GM03348 (cell line): ENCODE results near the gene UXS1.
"Not testable (repeated sequence)": the region's sequence is repeated elsewhere in the genome, so short reads cannot be mapped to it uniquely, and the experiment has no call there.

Experiments used
- DNase-seq: peaks from one replicate; pipeline ENCODE4 v3.0.0; 2012; ENCODE audit warnings: low spot score

UXS1 gene

DNA sequence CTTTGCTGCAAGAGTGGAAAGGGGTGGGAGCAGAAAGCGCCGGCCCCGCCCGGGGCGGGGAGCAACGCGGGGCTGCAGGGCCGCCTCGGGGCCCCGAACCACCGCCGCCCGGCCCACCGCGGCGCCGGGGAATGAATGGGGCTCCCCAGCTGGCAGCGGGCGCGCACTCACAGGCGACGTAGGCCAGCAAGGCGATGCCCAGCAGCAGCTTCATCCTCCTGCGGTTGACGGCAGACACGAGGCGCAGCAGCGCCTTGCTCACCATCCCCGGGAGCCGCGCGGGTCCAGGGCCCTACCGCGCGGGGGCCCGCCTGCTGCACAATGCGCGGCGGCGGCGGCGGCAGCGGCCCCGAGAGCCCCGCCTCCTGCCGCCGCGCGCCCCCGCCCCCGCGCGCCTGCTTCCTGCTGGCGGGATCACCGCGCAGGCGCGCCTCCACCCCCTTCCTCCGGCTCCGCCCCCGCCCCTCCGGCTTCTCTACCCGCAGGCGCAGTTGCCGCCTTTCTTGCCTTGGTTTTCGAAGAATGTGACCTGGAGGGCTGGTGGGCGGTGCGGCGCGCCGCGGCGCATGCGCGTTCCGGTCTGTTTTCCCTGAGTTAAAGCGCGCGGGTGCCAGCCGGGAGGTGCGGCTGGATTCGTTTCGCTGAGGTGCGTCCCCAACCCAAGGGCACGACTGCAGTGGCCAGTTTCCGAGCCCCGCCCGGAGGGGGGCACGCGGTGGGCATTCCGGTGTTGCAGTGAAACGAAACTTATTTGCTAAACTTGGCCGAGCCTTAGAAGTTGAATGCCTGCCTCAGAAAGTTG lies at the start of gene UXS1:
Gene UXS1 (minus strand): TSS at position 325 of the 802 bp plus-strand sequence. CDS start 60 bp downstream, at position 265.
- DNase-seq: peak; percentile 100

DNA sequence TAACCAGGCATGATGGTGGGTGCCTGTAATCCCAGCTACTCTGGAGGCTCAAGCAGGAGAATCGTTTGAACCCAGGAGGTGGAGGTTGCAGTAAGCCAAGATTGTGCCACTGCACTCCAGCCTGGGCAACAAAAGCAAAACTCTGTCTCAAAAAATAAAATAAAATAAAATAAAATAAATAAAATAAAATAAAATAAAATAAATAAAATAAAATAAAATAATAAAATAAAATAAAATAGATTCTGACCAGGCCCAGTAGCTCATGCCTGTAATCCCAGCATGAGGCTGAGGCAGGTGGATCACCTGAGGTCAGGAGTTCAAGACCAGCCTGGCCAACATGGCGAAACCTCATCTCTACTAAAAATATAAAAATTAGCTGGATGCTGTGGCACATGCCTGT lies 45.4 kb upstream of the UXS1 start:
- not testable (repeated sequence) for DNase-seq

DNA sequence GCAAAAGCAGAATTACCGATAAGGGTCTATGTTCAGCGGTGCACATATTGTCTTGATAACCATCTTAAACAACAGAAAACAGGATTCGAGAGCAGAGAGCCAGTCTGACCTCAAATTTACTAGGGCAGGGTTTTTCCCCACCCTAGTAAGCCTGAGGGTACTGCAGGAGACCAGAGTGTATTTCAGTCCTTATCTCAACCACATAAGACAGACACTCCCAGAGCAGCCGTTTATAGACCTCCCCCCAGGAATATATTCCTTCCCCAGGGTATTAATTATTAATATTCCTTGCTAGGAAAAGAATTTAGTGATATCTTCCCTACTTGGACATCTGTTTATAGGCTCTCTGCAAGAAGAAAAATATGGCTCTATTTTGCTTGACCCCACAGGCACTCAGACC lies 41.3 kb upstream of the UXS1 start:
- not testable (repeated sequence) for DNase-seq

DNA sequence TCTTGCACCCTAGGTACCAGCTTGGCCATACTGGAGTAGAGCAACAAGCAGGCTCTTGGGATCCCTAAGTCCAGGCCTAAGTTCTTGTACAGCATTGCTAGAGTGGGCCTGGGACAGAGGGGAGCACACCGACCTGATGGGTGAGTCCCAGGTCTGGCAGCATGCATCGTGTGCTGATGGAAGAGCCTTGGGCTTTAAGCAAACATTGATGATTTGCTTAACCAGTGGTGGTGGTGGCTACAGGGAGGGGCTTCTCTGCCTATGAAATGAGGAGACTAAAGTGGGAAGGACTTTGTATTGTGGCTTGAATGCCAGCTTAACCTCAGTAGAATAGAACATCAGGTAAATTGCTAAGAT lies 39.2 kb upstream of the UXS1 start:
- no peak for DNase-seq

DNA sequence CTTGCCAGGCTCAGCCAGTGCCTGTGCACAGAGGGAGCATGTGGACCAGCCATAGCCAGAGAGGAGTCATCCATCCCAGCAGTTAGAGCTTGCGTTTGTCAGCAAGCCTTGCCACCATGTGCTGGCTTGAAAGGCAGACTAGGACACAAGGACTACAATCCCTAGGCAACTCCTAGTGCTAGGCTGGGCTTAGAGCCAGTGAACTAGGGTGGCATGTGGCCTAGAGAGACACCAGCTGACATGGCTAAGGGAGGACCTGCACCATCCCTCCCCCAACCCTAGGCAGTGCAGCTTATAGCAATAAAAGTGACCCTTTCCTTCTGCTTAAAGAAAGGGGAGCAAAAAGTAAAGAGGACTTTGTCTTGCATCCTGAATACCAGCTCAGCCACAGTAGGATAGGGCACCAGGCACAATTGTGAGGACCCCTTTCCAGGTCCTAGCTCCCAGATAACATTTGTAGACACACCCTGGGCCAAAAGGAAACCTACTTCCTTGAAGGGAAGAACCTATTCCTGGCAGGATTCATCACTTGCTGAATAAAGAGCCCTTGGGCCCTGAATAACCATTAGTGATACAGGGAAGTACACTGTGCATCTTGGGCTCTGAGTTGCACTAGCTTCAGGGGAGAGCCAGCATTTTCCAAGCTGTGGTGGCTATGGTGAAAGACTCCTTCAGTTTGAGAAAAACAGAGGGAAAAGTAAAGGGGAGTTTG lies 38.7 kb upstream of the UXS1 start:
- DNase-seq: no peak

DNA sequence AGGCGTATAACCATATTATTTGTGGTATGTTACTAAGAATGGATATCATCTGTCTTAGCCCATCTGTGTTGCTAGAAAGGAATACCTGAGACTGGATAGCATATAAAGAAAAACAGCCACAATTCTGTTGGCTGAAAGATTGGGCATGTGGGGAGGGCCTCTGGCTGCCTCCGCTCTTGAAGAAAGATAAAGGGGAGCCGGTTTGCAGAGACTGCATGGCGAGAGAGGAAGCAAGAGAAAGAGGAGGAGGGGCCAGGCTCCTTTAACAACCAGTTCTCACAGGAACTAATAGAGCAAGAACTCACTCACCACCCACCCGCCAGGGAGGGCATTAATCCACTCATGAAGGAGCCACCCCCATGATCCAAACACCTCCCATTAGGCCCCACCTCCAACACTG lies 29.2 kb upstream of the UXS1 start:
- DNase-seq: no peak

DNA sequence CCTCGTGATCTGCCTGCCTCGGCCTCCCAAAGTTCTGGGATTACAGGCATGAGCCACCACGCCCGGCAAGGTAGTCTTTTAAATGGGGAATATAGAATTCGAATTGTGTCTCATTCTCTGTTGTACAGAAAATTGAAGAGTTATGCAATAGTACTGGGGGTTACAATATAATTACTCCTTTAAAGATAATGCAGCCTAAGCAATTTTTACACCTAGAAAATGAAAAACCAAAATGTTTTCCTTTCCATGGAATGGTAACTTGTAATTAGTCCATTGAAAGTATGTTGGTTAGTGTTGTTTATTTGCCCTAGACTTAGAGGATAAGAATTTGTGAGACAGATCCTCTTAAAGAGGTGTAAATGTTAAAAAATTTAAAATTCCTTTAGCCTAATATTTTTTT lies 28.0 kb upstream of the UXS1 start:
- DNase-seq: not testable (repeated sequence)

DNA sequence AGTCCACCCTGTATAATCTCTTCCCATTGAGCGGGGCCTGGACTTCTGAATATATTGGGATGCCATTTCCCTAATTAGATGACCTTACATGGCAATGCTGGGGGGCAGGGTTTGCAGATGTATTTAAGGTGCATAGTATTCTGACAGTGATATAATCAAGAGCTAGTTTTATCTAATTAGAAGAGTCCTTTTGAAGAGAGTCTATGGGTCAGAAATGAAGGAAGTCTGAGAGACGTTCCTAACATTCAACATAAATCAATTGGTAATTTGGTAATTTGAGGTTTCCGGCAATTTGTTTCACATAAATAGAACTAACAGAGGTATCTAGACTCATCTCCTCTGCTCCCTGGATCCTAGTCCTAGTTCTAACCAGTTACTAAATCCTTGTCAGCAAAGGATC lies 25.7 kb upstream of the UXS1 start:
- no peak for DNase-seq

DNA sequence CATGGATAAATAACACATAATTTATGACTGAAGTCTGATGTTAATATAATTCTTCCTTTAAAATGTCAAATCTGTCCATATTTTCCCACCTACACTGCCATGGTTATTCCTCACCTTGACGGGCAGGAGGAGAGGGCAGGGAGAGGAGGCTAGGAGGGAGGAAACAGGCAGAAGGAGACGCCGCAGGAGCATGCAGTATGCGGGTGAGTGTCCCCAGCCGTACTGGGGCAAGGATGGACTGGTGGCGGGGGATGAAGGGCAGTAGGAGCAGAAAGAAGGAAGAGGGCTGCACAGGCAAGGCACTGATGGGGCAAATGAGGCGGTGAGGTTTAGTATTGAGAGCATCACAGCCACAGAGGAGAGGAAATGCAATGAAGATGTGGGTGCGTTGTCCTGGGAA lies 25.1 kb upstream of the UXS1 start:
- not testable (repeated sequence) for DNase-seq

DNA sequence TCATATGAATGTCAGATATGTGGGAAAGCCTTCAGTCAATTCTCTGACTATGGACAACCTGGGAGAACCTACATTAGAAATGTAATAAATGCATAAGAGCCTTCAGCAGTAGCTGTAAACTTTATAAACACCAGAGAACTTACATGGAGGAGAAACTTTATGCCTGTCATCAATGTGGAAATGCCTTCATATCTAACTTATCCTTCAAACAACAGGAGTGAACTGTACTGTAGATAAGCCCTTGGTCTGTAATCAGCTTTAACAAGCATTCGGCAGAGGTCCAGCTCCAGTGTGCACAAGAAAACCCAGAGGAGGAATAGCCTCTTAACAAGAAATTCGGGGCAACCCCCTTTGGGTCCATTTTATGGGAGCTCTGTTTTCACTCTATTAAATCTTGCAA lies 14.8 kb upstream of the UXS1 start:
- DNase-seq: no peak

DNA sequence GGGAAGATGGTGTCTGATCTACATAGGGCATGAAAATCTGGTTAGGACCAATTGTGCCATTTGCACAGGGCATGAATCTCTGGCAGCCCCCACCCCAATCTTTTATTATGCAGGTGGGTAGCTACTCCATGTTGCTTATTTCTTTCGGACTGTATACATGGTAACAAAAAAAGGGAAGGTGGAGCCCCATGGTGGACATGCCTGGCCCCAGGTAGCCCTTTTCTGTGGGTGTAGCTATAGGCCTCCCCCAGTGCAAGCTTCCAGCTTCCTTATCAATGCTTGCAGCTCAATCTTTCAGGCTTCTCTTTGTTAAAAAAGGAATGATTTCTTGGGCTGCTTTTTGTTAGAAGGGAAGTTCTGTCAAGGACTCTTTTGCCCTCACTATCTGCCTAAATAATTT lies 14.3 kb upstream of the UXS1 start:
- DNase-seq: no peak

DNA sequence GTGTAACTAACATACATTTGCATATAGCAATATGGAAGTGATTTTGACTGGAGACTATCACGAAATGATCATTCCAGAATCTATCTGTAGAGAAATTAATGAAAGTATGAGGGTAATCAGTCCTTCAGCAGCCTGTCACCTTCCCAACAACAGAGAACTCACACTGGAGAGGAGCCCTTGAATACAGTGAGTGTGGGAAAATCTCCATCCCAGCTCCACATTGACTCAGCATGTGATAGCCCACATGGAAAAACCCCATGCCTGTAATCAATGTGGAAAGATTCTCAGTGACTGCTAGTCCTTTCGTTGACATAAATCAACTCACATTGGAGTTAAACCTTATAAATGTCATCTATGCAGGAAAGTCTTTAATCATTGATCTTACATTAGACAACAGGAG lies 13.1 kb upstream of the UXS1 start:
- DNase-seq: no peak

DNA sequence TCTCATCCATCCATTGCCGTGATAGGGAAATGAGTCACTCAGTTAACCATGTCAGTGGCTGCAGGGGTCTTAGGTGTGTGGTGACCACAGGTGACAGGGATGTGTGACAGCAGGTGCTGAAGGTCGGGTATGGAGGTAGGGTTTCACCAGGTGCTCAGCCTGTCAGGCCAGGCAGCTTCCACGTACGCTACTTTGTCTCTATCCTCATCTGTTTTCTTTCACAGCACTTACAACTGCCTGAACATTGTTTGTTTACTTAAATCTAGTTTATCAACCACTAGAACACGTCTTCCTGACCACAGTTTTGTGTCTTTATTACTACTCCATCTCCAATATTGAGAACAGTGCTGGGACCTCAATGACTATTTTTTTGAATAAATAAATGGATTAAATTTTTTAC lies 11.4 kb upstream of the UXS1 start:
- no peak for DNase-seq

DNA sequence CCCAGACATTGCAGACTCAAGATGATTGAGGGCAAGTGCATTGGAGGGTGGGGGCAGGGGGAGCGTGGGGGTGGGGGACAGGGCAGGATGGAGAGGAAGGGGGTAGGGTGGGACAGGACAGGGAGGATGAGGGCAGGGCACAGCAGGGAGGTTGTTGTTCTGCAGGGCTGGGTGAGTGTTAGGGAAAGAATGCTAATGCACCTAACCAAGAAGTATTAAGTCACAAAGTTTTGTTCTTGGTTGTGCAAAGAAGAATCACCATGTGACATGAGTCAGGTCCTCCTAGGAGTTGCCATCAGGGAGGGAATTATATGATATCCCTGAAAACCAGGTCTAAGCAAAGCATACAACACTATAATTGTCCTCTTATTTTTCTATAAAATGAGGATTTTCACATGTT lies 10.4 kb upstream of the UXS1 start:
- DNase-seq: not testable (repeated sequence)

DNA sequence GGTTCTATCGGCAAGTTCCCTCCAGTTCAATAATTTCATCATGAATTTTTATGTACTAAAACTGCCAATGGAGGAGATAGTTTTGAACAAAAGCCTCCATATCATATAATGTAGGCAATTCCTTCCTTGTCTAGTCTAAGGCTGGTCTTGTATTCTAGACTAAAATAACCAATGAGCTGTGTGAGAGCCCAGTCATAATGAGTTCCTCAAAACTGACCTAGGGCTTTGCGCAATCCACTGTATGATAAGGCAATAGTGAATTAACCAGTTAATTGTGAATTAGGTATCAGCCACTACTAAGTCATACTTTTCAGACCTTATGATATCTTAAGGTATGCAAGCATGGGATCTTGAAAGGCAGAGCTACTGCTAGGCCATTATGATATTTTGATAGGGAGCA lies 7.6 kb upstream of the UXS1 start:
- no peak for DNase-seq

DNA sequence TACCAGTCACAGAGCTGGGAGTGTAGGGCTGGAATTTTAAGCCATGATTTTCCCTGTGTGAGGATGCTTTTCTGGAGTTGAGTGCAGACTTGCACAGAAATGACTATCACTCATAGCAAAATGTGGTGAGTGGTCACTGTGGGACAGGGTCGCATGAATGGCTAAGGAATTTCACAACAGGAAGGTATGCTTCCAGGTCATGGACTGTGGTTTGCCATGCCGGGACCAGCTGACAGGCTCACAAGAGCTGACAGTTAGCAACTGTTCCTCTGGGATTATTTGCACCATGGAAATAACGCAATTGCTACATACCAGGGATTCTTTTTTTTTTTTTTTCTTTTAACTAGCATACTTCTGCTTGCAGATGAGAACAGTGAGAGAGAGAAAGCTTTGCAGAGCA lies 3.8 kb upstream of the UXS1 start:
- DNase-seq: peak; percentile 89

DNA sequence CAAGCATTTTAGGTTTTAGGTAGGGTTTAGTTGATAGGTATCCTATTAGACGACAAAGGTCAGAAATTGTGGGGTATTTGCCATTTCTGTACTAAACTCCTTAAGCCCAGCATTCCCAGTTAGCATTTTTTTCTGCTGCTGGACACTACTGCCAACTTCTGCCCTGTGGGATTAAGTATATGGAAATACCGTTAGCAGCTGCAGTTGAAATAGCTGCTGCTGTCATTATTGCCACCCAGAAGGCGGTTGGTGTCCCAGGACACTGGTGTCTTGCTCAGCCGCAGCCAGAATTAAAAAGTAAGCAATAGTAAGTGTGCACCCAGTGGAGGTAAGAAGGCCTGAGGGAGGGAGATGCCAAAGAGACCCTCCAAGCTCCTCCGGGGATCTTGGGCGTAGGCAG lies 1.9 kb upstream of the UXS1 start:
- no peak for DNase-seq

DNA sequence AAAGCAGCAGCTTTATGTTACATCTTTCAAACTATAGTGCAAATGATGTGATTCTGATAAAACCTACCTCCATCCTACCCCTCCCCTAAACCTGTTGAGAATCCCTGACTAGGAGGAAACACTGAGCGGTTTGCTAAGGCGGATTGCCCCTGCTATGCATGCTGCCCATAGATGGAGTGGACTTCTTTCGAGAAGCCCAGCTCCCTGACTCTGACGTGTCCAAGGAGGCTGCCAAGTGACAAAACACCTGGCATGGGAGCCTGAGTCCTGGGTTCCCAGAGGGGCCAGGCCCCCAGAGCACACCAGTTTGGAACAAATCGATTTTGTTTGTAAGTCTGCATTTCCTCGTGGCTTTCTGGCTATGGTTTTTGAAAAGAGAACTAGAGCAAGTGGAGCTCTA lies 1.4 kb upstream of the UXS1 start:
- no peak for DNase-seq

DNA sequence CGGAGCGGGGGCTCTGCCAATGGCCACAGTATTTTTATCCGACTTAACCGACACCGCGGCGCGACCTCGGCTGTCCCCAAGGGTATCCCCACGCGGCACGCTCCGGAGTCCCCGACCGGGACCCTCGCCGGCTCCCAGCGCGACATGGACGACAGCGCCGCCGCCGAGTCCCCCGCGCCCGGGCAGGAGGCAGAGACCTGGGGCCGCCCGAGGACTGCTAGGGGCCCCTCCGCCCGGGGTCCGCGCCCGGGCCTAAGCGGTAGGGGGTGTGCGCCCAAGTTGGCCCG lies 468 bp downstream of the UXS1 start:
- DNase-seq: no peak

DNA sequence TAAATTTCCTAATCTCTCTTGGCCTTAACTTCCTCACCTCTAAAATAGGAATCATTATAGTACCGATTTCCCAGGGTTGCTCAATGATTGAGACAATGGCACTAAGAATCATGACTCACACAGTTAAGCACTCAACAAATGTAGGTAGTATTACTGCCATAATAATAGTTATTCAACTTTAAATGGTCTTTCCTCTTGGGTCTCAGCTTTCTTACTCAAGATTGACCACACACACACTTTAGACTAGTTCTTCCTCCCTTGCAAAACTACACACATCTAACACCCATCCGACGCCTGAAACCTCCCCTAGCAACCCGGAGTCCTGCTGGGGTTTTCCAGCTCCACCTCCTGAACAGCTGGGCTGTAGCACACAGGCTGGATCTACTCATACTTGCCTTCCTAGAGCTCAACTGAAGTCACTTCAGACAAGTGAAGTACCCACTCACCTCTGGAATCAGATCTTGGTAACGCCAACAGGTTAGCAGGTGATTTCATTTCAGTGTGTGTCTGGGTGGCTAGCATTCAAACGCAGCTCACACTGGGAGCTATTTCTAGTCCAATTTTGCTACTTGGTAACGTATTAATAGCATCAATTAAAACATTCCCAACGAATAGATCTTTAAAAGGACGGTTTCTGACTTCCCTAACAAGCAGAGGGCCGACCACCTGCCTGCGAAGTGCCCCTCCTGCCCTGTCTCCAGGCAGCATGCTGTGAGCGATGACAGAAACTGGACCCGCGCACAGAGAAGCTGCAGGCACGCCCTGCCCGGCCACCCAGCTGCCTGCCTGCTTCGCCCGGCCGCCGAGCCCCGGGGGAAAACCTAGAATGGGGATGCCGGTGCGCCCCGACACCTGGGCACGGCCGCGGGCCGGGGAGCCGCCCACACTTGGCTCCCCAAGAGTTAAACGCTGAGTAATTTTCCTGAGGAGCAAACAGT lies 1.1 kb downstream of the UXS1 start:
- peak; percentile 79 for DNase-seq

DNA sequence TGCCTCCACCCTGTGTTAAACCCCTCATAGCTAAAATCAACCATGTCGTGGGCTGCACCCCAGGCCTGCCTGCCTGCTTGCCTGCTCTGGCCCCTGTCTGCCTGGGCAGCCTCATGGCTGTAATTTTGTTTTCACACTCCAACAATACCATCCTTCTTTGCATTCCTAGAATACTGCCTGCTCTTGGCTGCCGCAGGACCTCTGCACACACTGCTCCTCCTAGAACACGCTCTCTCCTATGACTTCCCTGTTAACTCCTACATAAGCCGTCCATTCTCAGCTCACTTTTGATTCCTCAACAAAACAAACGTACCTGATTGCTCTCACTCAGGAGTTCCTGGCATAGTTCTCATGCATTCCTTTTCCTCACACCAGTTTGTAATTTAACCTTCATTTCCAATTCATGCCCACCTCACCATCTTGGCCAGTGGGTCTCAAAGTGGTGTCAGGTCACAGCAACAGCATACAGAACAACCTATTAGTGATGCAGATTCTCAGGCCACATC lies 2.5 kb downstream of the UXS1 start:
- no peak for DNase-seq

DNA sequence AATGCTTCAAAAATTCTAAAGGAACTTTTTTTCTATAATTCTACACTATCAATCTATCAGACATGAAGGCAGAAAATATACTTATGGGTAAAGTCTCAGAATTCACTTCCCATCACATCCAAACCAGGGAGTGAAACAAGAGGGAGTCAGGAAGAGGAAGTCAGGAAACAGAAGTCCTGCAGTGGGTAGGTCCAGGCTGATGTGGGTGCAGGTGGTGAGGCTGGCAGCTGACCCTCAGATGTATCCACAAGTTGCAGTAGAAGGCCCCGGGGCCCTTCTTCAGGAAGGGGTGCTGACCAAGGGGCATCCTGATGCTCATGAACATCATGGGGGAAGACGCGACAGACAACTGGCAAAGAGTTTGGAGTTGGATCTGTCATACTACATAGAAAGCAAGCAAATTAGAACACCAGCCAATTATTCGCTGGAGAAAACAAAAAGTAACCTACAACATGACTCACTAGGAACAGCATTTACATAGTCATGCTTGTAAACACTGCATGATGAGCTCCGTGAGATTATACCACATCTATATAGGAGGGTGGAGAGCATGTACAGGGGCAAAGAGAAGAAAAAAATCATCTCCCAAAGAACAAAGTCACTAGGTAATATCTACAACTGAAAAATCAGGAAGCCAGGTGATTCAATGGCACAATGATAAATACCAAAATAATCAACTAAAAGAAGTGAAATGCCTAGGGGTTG lies 4.2 kb downstream of the UXS1 start:
- no peak for DNase-seq
